NCI-H1436 treated with DMSO at 0.1 percent for 48 hours (cell line): ENCODE measurements around the gene RAB39B.

Experiments used
- DNase-seq: peaks from one replicate; lab custom pipeline; 2025; lab: John Stamatoyannopoulos, UW

The RAB39B gene

GRCh38 chrX:155215443-155216178 lies 48.7 kb downstream of the RAB39B start:
- DNase-seq = no peak

DNA sequence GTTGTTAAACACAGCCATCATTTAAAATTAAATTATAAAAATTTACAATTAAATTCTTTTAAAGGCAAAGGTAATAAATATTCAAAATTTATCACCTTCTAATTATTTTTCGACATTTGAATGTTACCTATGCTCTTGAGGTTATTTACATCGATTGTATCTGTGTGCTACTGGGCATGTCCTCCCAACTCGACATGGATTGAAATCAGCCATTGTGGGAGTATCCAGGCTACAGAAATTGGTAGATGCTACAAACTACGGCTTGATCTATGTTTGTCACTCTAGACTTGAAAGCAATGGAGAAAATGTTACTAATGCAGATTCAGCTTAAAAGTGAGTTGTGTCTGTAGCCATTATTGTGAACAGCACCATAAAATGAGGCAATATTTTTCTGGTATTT lies 50.6 kb downstream of the RAB39B start:
- no peak for DNase-seq

DNA sequence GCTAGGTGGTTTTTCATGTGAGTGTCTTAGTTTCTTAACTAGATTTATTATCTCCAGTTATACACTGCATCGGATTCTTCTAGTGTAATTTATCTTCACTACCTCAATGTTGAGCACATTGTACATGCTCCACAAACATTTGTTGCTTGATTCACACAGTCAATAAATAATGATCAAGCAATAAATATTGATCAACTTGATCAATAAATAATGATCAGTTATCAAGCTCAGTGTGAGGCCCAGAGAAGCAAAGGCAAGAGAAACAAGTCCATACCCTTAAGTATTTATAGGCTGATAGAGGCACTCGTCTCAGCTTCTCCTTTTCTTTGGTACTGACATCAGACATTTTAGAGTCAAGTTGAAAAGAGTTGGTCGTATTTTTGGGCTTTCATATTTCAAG lies 53.1 kb downstream of the RAB39B start:
- no peak for DNase-seq
